ENCODE measurements around the gene MALT1.

GRCh38 chr18:58789876-58790240 lies 118.6 kb downstream of the MALT1 start:
- TF ChIP-seq POLR2AphosphoS5 (IDR thresholded peaks at IDR 0.05; ENCODE audit: borderline replicate concordance, low read depth, low read length) (no peak), FOXP2 (optimal IDR thresholded peaks at IDR 0.05; ENCODE audit: control extremely low read depth, extremely low read length, insufficient read depth) (no peak), EZH2 (IDR thresholded peaks at IDR 0.05) (no peak)
